HG03135 (cell line): ENCODE measurements around the gene MIF.
"Not testable (repeated sequence)": the region's sequence is repeated elsewhere in the genome, so short reads cannot be mapped to it uniquely, and the experiment has no call there.

Source experiments
- ATAC-seq: cut with Tn5 transposase; IDR thresholded peaks from one replicate; pipeline ENCODE4 v1.9.1; 2021; ENCODE audit warnings: mild to moderate bottlenecking, moderate library complexity; ENCODE audit not compliant: unreplicated experiment

The MIF gene

GRCh38 chr22:23938328-23939016, 44.3 kb downstream of the MIF start:
- ATAC-seq: no peak

- no peak for ATAC-seq
These were observed 44.8 kb downstream of the MIF start for GRCh38 chr22:23939017-23939357.

GRCh38 chr22:23940166-23940565, 46.0 kb downstream of the MIF start:
- not testable (repeated sequence) for ATAC-seq
